ENCODE results near the gene FBXO42.
"Not testable (repeated sequence)": the region's sequence is repeated elsewhere in the genome, so short reads cannot be mapped to it uniquely, and the experiment has no call there.

GRCh38 chr1:16257556-16257955, 94.7 kb downstream of the FBXO42 start:
- not testable (repeated sequence) for TF ChIP-seq POLR2A, CTCF (IDR thresholded peaks at IDR 0.05)

Data from stomach (tissue), 4 donors.